GM18907 (cell line): ENCODE results near the gene PPP1R18.
"Not testable (repeated sequence)": the region's sequence is repeated elsewhere in the genome, so short reads cannot be mapped to it uniquely, and the experiment has no call there.

Experiments used
- ATAC-seq: cut with Tn5 transposase; IDR thresholded peaks from one replicate; pipeline ENCODE4 v1.9.1; 2021; ENCODE audit warnings: mild to moderate bottlenecking, moderate library complexity; ENCODE audit not compliant: unreplicated experiment

Gene PPP1R18

DNA sequence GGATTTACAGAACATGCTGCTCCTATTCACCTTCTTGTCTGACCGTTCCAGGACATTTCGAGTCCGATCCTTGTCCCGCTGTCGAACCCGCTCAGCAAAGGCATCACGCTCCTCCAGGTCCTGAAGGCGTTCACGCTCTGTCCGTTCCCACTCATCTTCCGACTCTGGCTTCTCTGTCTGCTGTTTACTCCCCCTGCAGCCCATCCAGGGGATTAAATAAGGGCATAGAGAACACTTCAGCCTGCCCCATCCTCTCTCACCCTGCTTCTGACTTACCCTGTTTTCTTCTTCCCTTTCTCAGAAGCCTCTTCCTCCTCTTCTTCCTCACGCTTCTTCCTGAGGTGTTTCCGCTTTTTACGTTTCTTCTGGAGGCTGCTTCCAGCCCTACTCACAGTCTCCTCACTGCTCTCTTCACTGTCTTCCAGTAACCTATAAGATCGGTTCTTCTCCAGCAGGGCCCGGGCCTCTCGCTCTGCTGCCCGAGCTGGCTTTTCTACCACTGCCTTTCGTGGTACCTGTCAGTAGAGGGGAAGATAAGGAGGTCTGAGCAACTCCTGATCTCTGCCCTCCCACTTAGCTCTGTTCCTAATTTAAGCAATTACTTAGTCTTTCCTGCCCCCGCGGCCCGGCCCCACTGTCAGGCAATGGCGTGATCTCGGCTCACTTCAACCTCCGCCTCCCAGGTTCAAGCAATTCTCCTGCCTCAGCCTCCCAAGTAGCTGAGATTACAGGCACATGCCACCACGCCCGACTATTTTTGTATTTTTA is 15.5 kb downstream of the PPP1R18 start:
- no peak for ATAC-seq

DNA sequence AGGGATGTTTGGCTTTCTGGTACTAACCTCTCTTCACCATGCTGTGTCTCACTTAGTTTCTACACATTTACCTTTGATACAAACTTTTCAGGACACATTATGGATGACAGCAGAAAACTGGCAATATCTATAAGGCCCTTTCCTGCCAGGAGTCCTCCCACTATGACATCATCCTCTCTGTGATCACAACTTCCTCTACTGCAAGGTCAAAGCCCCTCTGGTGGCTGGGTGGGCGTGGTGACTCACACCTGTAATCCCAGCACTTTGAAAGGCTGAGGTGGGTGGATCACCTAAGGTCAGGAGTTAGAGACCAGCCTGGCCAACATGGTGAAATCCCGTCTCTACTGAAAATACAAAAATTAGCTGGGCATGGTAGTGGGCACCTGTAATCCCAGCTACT is 20.1 kb downstream of the PPP1R18 start:
- ATAC-seq = not testable (repeated sequence)

DNA sequence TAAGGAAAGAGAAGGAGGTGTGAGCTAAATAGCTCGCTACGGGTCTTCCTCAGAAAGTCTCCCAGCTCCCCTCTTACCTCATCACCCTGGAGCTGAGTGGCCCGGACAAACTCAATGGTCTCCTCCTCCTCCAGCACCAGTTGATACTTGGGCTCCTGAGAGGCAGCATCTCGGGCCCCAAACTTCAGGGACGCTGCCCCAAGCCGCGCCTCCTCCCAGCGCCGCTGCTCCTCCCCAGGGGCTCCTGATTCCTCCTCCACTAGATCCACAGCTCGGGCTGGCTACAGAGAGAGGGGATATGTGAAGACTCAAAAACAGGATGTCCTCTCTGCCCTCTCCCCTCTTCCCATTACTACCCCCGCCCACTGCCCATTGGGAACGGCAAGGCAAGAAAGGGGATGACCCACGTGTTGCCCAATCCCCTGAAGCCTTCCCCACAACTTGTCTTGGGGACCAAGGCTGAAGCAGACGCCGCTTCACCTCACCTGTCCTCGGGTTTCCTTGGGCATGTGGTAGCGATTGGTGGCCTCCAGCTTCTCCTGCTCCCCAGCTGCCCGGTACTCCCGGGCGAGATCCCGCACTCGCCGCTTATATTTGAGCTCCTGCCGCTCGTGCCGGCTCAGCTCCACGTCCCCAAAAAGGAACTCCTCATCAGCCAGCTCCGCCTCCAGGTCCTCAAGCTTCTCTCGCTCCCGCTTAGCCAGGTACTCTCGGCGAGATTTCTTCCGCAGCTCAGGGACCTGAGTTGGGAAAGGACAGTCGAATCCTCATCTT is 21.3 kb downstream of the PPP1R18 start:
- no peak for ATAC-seq

- not testable (repeated sequence) for ATAC-seq
Measured at GRCh38 chr6:30657922-30658321, 28.5 kb downstream of the PPP1R18 start.

DNA sequence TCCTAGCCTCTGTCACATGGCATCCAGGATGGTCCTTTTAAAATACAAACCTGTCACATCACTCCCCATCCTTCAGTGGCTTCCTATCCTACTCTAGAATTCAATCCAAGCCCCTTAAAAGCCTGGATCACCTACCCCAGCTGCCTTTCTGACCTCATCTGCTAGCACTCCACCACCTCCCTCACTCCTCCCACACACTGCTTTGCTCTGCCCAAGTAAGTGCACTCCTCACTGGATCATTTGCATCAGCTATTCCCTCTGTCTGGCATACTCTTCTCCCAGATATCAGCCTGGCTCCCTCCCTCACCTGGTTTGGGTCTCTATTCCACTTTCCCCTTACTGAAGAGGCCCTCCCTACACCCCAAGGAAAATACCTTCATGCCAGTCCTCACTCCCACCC is 29.0 kb downstream of the PPP1R18 start:
- no peak for ATAC-seq

GRCh38 chr6:30656513-30656912 is 29.9 kb downstream of the PPP1R18 start:
- ATAC-seq = no peak

DNA sequence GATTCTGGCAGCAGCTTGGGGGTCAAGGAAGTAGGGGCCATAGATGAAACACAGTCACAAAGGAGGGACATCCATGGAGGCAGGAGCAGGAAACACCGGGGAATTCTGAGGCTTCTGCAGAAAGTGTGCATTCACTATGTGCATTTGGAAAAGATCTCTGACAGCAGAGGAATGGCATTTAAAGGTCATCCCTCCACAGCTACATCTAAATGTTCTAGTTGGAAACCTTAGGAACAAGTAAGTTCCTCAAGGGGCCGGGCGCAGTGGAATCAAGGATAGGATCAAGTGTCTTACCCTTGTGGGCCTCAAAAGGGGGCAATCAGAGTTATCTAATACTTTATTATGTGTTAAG is 30.7 kb downstream of the PPP1R18 start:
- no peak for ATAC-seq

- ATAC-seq = no peak
Measured at GRCh38 chr6:30654798-30655742, 31.4 kb downstream of the PPP1R18 start.

DNA sequence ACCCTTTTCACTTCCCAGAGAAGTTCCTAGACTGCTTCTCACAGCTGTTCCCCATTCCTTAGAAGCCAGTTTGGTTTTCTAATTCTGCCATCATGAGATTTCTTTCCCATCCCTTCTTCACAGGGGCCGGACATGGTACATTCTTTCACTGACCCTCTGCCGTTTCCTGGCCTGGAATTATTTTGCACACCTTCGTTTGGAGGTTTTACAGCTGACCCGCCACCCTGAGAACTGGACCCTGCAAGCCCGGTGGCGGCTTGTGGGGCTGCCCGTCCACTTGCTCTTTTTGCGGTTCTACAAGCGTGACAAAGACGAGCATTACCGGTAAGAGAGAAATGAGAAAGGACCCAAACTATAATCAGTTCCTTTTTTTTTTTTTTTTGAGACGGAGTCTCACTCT is 35.3 kb downstream of the PPP1R18 start:
- no peak for ATAC-seq

- ATAC-seq = peak; percentile 56
Measured at GRCh38 chr6:30647242-30648116, 39.0 kb downstream of the PPP1R18 start.

DNA sequence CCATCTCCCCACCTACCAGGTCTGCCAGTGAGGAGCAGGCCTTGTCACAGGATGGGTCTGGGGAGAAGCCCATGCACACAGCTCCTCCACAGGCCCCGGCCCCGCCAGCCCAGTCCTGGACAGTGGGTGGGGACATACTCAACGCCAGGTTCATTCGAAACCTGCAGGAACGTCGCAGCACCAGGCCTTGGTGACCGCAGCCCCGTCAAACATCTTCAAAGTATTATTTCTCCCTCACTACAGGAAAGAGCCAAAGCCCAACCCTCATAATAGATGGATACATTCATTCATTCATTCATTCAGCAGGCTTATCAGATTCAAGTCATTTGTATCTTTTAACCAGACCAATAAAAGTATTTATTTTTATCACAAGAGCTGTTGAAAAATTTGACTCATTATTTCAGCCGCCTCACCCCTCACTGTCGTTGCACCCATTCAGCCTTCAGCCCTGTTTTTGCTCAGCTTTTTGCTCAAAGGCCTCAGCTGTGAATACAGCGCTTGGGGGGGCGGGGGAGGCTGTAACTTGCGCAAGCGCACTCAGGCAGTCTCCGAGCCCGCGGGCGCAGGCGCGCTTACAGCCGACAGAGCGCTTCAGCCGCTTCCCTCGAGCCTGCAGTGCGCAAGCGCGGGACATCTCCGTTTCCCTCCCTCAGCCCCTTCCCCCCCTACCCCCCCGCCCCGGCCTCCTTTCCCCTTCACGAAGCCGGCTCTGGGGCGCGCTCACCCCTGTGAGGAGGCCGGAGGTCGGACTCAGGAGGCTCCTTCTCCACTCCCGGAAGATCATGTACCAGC is 39.8 kb downstream of the PPP1R18 start, which contains the start of gene C6orf136:
Gene C6orf136 (plus strand): TSS at position 684 of the 792 bp plus-strand sequence. CDS start 99 bp downstream, at position 783.
- ATAC-seq = peak; percentile 50

GRCh38 chr6:30645989-30646388 is 40.5 kb downstream of the PPP1R18 start:
- ATAC-seq = no peak

DNA sequence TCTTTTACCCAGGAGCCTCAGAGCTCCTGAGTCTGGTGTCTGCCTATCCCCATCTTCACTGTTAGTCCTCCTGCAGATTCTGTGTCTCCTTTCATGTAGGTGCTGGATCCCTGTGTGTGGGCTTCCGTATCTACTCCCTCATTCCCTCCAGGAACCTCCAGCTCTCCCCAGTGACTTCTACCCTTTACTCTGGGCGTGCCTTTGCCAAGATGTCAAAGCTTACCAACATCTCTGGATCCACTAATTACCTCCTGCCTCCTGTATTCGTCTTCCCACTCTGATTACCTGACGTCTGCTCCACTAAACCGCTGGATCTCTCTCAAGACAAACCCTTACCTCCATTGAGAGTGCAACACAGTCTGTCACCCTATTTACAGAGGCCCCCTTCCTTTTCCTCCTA is 41.7 kb downstream of the PPP1R18 start:
- no peak for ATAC-seq

DNA sequence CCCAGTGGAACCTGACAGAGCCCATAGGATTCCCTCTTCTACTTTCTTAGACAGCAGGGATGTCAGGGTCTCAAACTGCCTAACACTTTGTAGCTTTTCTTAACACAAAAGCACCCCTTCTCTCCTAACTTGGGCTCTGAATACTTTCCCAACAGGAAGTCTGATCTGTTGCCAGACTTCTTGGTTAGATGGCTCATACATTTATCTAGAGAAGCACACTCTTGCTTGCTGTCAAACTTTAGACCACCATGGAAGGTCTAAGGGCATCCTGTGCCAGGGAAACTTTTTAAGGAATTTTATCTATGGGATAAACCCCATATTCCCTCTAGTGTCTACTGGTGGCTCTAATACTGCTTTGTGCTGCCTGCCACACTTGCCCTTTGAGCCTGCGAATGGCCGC is 42.8 kb downstream of the PPP1R18 start:
- no peak for ATAC-seq

- ATAC-seq = no peak
Measured at GRCh38 chr6:30641048-30641447, 45.4 kb downstream of the PPP1R18 start.

DNA sequence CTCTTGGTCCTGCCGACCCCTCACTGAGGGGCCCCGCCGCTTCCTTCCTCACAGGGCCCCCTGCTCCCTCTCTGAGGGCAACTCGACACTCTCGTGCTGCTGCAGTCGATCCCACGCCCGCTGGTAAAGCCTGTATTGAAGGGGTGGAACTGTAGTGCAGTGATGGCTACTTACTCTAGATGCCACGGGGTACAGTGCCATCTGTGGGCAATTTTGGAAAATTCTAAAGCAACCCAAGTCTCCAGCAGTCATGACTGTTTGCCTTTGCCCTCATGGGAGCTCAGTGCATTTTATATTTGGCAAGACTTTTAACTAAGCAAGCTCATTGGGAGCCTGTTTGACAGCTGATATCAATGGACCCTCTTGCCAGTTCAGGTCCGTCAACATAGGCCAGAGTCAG is 46.0 kb downstream of the PPP1R18 start:
- ATAC-seq = no peak

- no peak for ATAC-seq
Measured at GRCh38 chr6:30635834-30636233, 50.6 kb downstream of the PPP1R18 start.

- peak; percentile 74 for ATAC-seq
Measured at GRCh38 chr6:30626484-30627366, 59.7 kb downstream of the PPP1R18 start, which contains the start of gene ATAT1. TSS of gene ATAT1 (plus strand) at chr6:30626874.
